Stimulated activated CD8-positive, alpha-beta memory T cell treated with anti-CD3 and anti-CD28 coated beads, Interleukin-4, amount 100 ng/mL, for 1 hour (primary cell): ENCODE data around the gene PICALM.
"Not testable (repeated sequence)": the region's sequence is repeated elsewhere in the genome, so short reads cannot be mapped to it uniquely, and the experiment has no call there.

Source experiments
- DNase-seq, 2 donors: peaks; one replicate each; pipeline ENCODE4 v3.0.0-alpha.2; 2020; ENCODE audit warnings: low read depth in 2 of 2, low spot score in 1 of 2

The PICALM gene

GRCh38 chr11:86068951-86069407 is at the start of gene PICALM:
Gene PICALM, minus strand, starts transcription at chr11:86069084. Its CDS starts 304 bp downstream, at chr11:86068780.
- peak; percentile 93 to 94 for DNase-seq

GRCh38 chr11:86118253-86118652 is 49.4 kb upstream of the PICALM start:
- DNase-seq: no peak

GRCh38 chr11:86117712-86118063 is 48.8 kb upstream of the PICALM start:
- DNase-seq: no peak

- DNase-seq: no peak
Observed at GRCh38 chr11:86117001-86117711, 48.3 kb upstream of the PICALM start.

- DNase-seq: no peak
Observed at GRCh38 chr11:86116386-86116726, 47.5 kb upstream of the PICALM start.

GRCh38 chr11:86115542-86116385 is 46.9 kb upstream of the PICALM start:
- no peak for DNase-seq

- no peak for DNase-seq
Observed at GRCh38 chr11:86108890-86109638, 40.2 kb upstream of the PICALM start.

GRCh38 chr11:86108191-86108590 is 39.3 kb upstream of the PICALM start:
- no peak for DNase-seq

GRCh38 chr11:86106916-86107315 is 38.0 kb upstream of the PICALM start:
- no peak for DNase-seq

GRCh38 chr11:86106031-86106430 is 37.1 kb upstream of the PICALM start:
- DNase-seq: not testable (repeated sequence)

GRCh38 chr11:86105601-86106000 is 36.7 kb upstream of the PICALM start:
- DNase-seq: not testable (repeated sequence)

GRCh38 chr11:86103808-86104207 is 34.9 kb upstream of the PICALM start:
- DNase-seq: no peak

- DNase-seq: no peak
Observed at GRCh38 chr11:86101941-86102407, 33.1 kb upstream of the PICALM start.

GRCh38 chr11:86101493-86101892 is 32.6 kb upstream of the PICALM start:
- DNase-seq: no peak

GRCh38 chr11:86099874-86100273 is 31.0 kb upstream of the PICALM start:
- no peak for DNase-seq

GRCh38 chr11:86097980-86098379 is 29.1 kb upstream of the PICALM start:
- no peak for DNase-seq

- no peak for DNase-seq
Observed at GRCh38 chr11:86091566-86091965, 22.7 kb upstream of the PICALM start.

GRCh38 chr11:86091086-86091485 is 22.2 kb upstream of the PICALM start:
- no peak for DNase-seq

- DNase-seq: no peak
Observed at GRCh38 chr11:86089659-86090058, 20.8 kb upstream of the PICALM start.

GRCh38 chr11:86087688-86088087 is 18.8 kb upstream of the PICALM start:
- DNase-seq: not testable (repeated sequence)

GRCh38 chr11:86087256-86087655 is 18.4 kb upstream of the PICALM start:
- DNase-seq: no peak

- DNase-seq: no peak
Observed at GRCh38 chr11:86081455-86081854, 12.6 kb upstream of the PICALM start.
